HG02870 (cell line): ENCODE data around the gene DUSP22.
"Not testable (repeated sequence)": the region's sequence is repeated elsewhere in the genome, so short reads cannot be mapped to it uniquely, and the experiment has no call there.

Experiments
- ATAC-seq: cut with Tn5 transposase; IDR thresholded peaks from one replicate; pipeline ENCODE4 v1.9.1; 2021; ENCODE audit warnings: mild to moderate bottlenecking, moderate library complexity; ENCODE audit not compliant: unreplicated experiment

DUSP22 gene

DNA sequence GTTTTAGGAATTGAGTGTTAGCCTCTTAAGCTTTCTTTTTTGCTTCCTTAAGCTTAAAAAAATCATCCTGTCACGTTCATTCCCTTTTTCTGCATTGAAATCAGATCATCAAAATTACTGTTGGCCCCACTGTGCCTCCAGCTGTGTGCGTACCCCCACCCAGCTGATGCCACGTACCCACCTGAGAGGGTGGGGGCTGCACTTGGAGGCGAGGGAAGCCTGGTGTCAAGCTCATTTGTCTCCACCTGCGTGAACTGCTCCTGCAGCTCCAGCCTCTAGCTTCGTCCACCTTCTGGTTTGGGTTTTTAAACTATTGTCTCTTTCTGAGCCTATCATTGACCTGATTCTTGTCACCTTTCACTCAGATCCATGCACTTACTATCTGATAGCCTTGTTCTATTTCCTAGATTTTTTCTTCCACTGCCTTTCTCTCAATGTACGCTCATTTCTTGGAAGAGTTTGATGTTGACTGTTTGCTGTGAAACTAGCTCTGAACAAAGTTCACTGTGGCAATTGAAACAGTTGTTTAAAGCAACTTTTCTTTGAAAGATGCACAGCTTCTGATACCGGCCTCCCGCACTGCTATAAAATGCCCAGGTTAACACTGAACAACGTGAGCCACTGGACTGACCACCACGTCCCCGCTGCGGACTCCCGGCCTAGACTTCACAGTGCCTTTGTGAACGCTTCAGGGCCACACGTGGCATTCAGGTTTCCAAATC, 69.3 kb downstream of the DUSP22 start:
- ATAC-seq = no peak

DNA sequence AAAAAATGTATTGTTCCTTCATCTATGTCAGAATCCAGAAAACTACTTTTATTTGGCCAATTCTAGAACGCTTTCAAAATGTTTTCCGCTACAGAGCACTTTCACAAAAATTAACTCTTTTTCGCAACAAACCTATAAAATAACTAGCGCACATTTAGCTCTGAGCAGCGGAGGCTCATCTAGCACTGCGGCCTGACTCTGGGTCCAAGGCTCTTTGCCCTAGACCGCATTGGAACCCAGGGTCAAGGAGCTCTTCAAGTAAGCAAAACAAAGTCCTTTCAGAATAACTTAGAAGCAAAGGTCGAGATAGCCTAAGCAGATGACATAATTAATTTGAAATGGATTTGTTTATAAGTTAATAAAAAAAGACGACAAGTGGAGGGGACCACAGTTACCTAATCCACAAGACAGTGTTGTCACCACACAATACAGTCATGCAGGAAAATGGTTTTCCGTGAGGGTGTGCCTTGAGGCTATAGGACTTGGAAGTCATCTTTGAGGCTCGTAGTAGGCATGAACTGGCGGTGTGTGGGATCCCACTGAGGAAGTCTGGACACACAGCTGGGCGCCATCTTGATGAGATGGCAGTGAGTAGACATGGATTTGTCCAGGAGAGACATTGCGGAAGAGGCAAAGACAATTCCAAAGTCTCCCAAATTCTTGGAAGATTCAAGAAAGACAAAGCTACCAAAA, 70.1 kb downstream of the DUSP22 start:
- ATAC-seq = no peak

DNA sequence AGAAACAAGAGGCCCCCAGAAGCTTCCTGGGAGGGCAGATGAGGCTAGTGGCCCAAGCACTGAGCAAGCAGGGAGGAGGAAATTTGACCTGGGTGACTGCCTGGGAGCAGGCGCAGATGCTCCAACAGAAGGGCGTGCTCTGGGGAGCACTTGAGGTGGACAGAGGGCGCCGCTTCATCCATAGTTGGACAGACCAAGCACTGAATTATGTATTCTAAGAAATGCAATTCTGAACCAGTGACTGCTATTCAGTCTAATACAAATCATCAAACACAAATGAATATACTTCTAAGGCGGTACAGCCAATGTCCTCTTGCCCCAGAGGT, 70.6 kb downstream of the DUSP22 start:
- ATAC-seq = no peak

DNA sequence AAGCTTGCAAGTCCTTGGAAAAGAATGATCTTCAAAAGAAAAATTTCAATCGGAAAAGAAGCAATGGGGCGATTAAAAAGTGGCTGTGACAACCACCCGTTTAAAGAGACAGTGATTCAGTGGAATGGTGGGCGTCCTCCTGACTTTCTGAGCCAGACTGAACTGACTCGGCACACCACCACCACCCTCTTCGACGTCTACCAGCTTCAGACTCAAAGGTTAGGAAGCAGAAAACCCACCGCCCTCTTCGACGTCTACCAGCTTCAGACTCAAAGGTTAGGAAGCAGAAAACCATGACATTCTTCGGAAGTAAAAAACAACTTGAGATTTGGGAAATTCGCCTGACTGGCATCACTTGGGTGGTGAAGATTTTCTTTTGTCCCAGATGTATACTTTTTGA, 71.0 kb downstream of the DUSP22 start:
- no peak for ATAC-seq

DNA sequence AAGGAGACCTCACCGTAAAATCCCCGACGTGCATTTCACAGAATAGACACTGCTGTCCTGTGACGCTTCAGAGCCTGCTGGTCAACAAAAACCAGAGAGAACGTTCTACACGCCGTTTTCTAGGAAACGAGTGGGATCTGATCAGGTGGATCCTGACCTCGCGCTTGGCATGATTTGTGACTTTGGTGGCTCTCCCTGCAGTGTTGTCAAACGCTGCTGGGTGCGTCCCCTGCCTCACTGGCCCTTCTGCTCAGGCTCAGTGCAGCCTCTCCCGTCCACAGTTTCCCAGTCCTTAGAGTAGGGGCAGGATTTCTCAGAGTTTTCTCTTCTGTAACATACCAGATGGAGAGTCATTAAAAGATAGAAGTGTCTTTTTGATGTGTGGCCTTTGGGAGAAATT, 71.6 kb downstream of the DUSP22 start:
- ATAC-seq = no peak

DNA sequence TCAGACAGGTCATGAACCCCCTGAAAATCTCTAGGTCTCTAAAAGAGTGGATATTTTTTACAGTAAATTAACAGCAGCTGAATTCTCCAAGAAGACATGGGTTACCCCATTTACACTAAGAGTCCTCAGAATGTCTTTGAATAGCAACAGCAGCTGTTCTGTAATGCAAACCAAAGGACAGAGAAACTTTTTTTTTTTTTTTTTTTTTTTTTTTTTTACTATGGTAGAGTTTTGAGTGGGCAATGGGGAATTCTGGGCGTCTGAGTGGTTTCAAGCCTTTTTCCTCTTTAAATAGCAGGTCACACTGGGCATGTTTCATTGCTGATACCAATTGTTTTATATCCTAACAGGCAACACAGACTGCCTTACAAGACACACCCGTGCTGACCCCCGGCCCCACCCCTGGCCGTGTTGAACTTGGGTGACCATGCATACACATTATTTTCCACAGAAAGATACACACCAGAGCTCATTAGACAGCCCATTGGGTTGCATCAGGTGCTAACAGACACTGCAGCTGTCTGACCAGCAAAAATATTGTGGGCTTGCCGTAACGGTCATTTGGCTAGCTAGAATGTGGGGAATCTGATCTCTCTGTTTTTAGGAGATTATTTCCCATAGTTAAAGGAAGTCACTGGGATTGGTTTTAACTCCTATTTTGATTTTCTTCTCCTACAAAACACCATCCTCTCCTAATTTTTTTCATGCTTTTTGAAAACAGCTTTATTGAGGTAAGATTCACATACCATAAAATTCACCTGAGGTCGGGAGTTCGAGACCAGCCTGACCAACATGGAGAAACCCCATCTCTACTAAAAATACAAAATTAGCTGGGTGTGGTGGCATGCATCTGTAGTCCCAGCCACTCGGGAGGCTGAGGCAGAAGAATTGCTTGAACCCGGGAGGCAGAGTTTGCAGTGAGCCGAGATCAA, 72.6 kb downstream of the DUSP22 start:
- ATAC-seq = peak; percentile 51

DNA sequence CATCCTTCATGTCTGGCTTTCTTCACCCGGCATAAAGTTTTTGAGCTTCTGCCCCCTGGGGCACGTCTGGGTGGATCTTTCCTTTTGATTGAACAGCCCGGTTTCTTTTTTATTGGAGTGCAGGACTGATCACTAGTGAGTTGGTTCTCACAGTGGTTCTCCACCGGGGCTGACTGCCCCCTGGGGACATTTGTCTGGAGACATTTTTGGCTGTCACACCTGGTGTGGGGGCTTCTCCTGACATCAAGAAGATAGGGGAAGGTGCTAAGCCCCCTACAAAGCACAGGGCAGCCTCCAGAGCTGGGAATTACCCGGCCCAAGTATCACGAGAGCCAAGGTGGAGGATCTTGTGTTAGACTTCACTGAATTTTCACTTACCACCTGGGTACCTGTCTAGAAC, 73.5 kb downstream of the DUSP22 start:
- ATAC-seq = no peak

DNA sequence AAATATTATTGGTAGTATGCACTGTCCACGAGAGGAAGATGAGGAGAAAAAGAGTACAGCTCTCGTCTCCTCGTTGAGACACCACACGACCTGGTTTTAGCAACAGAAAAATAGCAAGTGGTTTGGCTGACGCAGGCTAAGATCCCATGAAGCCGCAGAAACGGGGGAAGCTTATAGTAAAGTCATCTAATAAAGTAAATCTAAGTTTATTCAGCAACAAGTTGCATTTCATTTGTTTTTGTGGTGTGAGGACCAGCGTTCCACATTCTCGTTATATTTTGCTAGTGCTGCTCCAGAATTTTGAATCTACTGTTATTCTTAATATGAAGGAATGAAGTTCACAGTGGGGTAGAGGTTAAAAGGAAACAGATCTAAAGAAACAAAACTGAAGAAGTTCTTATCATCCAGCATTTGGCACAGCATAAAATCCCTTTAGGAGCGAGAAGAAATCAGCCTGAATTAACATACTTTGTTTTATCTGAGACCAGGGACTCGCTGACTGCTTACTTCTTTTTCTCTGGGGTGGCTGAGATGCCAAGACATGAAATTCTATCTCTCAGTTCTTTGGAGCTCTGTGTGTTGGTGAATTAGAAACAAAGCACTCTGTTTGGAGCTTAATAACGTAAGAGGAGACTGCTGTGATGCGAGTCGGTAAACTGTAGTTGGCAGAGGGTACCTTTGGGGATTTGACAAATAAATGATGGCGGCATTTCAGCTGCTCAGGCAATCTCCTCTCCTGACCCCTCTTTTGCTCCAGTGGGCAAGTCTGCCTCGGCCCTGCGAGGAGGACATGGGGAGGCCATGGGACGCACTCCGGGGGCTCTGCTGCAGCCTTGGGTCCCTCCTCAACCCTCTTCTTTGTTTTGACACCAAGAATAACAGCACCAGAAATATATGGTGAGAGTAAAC, 74.4 kb downstream of the DUSP22 start:
- no peak for ATAC-seq

DNA sequence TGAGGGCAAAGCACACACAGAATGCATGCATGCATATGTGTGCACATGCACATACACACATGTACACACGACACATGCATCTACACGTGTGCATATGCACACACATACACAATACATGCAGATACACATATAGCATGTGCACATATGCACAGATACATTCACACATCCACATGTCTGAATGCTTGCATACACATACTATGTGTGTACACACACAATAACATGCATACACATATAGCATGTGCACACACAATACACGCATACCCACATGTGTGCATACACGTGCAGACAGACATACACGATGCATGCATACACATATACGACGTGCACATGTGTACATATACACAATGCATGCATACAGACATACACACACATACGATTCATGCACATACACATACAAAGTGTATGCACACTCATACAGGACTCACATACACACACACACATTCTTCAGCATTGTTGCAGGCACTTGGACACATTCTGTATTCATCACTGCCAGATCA, 75.1 kb downstream of the DUSP22 start:
- no peak for ATAC-seq

DNA sequence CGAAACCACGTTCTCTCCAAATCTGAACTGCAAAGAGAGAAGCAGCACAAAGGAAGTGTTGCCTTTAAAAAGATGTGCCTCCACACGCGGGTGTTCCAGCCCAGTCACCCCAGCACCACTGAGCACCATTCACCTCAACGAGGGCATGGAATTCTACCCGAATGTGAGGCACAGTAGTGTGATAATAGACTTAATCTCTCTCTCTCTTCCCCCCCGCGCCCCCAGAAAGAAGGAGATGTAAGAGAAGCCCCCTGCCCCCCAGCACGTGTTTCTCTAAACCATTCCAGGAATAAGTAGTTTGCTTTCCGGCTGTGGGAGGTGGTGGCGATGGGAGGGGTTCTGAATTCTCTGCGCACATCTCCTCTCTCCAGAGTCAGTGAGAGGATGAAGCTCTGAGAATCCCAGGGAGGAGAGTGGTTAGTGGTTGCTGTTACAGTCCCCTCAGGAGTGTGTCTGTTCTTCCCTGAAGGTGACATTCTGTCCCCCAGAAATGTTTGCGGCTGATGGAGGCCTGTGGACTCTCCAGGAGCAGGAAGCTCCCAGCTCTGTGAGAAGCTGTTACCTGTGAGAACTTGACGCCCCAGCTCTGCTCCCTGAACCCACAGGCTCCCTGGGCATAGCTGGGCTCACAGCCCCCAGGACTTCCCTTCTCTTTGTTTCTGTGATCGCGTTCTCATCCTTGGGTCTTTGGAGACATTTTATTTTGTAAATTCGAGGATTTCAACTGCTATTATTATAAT, 75.8 kb downstream of the DUSP22 start:
- no peak for ATAC-seq

DNA sequence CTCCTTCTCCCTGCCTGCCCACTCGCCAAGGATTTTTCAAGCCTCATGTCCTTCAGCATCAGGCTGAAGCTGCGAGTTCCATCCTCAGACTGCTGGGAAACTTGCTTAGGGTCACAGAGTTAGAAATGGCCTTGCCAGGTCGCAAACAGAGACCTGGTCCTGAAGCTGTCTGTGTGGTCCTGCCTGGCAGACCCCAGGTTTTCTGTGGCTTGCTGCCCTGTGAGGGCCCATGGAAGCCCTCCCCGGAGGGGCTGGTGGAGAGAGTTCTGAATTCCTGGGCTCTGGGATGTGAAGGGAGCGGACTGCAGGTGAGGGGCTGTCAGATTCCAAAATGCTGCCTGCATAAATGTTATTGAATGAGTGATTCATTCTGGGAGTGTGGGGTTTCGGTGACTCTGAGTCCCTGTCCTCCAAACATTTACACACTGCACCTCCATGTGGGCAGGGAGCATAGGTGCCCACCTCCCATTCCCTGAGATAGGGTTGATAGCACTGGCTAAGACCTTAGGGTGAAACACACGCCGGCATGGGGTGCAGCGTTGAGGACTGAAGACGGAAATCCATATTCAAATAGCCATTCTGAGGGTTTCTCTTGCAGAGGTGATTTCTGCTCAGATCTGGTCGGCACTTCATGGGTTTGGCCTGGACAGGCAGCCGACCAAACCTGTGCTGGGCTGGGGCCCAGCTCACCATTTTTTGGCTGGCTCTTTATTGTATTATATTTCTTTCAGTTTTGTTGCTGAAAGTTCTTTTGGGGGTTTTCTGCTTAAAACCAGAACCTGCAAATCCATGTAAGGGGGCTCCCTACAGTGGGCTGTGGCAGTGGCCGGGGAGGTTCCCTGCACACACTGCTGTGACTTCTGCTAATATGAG, 77.5 kb downstream of the DUSP22 start:
- no peak for ATAC-seq

DNA sequence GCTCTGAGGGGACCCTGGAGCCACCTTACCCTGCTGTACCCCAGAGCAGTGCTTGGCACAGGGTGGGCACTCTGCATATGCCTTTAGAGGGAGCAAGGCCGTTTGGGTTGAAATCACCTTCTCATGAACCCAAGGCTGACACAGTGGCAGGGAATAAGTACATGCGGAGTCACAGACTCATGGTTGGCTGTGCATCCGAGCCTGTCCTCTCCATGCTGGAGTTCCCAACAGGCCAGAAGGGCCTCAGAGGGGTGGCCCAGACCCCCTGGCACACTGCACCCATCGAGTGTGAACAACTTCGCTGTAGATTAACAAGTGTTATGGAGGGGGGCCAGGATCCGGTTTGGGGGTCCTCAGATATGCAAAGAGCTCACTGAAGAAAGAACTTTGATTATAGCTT, 78.3 kb downstream of the DUSP22 start:
- ATAC-seq = no peak

DNA sequence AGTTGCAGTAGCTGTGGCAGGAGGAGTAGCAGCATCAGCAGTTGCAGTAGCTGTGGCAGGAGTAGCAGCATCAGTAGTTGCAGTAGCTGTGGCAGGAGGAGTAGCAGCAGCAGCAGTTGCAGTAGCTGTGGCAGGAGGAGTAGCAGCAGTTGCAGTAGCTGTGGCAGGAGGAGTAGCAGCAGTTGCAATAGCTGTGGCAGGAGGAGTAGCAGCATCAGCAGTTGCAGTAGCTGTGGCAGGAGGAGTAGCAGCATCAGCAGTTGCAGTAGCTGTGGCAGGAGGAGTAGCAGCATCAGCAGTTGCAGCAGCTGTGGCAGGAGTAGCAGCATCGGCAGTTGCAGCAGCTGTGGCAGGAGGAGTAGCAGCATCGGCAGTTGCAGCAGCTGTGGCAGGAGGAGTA, 79.6 kb downstream of the DUSP22 start:
- not testable (repeated sequence) for ATAC-seq

DNA sequence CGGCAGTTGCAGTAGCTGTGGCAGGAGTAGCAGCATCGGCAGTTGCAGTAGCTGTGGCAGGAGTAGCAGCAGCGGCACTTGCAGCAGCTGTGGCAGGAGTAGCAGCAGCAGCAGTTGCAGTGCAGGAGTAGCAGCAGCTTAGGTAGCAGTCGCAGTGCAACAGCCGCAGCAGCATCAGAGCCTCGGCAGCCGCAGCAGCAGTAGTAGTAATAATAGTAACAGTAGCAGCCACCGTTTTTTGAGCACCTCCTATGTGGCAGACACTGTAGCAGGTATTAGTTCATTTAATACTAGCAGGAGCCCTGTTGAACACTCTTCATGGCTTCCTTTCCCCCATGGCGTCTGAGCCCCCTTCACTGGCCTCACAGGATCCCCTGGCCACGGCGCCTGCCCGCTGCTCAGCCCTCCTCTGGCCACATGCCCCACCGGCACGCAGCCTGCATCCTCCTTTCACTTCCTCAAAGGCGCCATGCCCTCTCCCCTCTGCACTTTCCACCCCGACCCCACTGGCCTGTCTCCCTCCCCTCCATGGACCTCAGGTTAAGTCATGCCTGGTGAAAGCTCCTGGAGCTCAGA, 80.1 kb downstream of the DUSP22 start:
- peak; percentile 39 for ATAC-seq

DNA sequence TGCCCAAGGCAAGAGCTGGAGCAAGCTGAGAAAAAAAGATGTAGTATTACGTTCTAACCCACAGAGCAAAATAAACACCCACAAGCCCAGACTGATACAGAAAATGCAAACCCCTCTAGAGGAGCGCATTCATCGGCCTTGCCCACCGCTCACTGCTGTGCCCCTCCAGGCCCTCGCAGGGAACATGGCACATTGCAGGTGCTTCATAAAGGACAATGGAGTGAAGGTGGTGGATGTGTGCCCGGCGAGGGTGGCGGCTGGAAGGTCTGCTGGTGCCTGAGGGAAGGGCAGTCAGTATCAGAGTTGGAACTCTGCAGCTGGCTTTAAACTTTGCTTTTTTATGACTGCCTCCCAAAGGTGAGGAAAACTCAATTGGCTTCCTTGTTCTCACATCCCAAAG, 80.7 kb downstream of the DUSP22 start:
- ATAC-seq = no peak

DNA sequence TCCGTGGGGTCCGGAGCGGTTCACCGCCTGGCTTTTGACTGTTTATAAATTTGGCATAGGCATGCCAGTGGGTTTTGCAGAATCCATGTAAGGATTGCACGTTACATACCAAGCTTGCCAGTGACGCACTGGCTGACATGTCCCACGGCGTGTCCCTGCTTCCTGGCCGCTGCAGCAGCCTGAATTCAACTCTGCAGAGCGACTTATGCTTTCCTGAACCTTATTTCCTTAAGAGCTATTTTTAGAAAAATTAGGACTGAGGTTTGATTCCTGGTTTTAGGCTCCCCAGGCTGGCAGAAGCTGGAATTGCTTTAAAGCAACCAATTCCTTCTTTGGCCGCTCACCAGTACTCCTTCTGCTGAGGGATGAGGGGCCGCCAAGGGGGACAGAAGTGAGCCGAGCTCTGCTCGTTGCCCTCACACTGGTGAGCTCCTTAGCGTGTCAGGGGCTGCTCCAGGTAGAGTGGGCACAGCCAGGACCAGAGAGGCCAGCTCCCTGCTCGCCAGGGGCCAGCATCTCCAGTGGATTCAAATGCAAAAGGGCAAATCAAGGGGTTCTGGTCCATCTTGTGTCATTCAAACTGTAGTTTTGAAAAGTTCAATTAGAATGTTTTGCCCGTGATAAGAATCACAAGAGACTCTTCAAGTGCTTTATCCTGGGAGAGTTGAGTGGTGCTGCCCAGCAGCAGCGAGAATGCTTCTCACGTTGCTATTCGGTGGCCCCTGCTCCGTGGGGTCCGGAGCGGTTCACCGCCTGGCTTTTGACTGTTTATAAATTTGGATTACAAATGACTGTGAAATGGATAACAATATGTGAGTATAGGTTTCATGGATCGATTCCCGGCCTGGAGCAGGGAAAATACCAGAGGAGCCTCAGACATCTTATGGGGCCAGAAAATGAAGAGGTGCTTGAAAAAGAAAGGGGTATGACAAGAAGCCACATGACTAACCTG, 81.8 kb downstream of the DUSP22 start:
- ATAC-seq = no peak

DNA sequence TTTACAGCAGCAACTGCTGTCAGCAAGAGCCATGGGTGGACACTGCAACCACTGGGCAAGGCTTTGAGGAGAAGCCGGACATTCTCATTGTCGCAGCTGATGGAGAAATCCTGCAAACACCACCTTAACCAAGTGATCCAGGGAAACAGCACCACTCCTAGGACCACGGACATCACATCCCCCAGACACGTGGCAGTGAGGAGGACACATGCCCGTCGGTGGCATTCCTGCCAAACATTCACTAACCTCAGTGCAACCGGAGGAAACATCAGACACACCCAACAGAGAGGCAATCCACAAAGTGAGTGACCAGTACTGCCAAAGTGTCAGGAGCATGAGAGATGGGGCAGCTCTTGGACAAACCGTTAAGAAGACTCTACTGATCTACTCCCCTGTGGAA, 82.7 kb downstream of the DUSP22 start:
- no peak for ATAC-seq
